ENCODE measurements around the gene PLBD2.

The PLBD2 gene

DNA sequence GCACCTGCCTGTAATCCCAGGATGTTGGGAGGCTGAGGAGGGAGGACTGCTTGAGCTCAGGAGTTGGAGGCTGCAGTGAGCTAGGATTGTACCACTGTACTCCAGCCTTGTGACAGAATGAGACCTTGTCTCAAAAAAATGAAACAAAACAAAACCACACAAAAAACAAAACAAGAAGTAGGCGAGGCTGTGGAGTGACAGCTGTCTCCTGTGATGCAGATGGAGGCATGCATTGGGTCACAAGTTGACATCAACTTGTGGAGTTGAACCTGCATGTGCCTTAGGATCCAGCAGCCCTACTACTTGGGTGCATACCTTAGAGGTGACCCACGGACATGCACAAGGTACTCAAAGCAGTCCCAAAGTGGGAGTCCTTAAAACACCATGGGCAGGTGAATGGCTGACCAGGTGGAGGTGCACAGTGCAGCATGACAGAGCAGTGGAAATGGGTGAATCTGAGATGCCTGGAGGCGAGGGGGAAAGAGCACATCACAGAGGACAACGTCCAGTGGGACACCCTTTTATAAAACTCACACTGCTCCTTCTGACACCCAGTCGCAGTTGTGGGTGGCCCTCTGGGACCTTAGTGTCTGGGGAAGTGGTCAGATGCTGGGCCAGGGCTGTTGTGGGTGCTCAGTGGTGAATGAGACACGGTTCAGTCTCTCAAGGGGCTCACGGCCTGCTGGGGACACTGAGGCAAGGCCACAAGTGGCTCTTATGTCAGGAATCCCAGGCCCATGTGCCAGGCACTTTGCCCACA is 12.7 kb downstream of the PLBD2 start:
- no peak for DNase-seq

DNA sequence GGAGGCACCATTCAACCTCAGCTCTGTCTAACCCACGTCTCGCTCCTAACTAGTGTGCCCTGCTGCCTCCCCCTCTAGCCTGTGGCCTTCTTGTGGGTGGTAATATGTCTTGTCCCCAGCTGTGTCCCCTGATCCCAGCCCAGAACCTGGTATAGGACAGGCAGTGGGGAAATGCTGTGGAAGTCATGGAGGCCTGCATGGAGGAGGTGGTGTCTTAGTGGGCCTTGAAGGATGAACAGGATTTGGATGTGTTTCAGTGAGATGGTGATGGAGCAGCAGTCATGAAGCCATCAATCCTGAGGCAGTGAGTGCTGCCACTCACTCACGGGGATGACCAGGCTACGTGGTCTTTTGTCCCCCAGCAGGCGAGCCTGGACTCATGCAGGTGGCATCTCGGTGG is 13.4 kb downstream of the PLBD2 start:
- no peak for DNase-seq

DNA sequence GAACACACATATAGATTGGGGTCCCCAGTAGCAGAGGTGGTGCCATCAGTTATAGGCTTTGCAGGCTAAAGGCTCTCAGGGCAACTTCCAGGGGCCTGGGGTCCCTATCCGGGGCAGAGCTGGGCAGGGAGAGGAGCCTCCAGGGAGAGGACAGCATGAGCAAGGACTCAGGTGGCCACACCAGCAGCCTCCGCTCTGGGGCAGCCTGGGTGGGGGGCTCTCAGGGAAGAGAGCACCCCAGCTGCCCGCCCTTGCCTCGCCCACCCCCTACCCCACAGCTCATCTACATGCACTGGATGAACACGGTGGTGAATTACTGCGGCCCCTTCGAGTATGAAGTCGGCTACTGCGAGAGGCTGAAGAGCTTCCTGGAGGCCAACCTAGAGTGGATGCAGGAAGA is 14.0 kb downstream of the PLBD2 start:
- DNase-seq: no peak

DNA sequence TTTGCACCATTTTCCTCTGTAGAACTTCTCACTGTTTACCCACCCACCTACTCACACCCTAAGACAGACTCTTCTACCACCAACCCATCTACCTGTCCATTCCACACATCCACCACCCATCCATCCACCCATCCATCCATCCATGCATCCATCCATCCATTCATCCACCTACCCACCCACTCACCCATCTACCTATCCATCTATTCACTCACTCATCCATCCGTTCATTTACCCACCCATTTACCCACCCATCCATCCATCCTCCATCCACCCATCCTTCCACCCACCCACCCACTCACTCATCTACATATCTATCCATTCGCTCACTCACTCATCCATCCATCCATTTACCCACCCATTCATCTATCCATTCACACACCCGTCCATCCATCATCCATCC is 15.1 kb downstream of the PLBD2 start:
- no peak for DNase-seq

DNA sequence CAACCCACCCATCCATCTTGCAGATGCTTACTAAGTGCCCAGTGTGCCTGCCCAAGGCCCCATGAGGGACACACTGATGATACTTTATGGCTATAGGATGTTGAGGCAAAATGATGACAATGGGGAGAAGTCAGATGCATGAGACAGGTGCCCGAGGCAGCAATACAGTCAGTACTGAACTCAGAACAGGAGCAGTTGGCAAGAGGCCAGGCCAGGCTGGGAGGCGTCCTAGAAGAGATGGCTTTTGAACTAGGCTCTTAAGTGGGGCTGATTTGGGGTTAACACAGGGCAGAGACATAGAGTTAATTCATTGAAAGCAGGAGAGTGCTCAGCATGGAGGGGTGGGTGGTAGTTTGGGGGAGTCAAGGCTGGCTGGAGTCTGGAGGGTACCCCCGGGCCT is 15.6 kb downstream of the PLBD2 start:
- DNase-seq: no peak

DNA sequence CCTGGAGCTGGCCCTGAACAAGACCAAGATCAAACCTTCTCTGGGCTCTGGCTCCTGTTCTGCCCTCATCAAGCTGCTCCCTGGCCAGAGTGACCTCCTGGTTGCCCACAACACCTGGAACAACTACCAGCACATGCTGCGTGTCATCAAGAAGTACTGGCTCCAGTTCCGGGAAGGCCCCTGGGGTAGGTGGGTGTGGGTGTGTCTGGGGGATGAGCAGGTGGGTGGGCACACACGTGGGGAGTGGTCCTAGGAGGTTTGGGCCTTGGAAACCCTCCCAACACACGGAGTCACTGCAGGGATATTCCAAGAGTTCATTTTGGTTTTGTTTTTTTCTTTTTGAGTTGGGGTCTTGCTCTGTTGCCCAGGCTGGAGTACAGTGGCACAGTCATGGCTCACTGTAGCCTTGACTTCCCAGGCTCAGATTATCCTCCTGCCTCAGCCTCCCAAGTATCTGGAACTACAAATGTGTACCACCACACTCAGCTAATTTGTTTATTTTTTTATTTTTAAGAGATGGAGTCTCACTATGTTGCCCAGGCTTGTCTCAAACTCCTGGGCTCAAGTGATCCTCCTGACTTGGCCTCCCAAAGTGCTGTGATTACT is 16.5 kb downstream of the PLBD2 start:
- DNase-seq: no peak

DNA sequence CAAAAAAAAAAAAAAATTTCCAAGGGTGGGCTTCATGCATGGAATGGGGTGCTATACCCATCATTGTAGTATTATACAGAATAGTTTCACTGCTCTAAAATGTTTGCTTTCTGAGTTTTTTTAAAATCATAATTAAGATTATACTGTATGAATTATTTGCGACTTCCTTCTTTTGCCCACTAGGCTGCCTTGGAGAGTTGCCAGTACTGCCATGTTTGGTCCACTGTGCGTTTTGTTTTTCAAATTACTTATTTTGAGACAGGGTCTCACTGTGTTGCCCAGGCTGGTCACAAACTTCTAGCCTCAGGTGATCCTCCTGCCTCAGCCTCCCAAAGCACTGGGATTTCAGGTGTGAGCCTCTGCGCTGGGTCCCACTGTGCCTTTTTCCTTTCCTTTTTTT is 19.9 kb downstream of the PLBD2 start:
- DNase-seq: no peak

DNA sequence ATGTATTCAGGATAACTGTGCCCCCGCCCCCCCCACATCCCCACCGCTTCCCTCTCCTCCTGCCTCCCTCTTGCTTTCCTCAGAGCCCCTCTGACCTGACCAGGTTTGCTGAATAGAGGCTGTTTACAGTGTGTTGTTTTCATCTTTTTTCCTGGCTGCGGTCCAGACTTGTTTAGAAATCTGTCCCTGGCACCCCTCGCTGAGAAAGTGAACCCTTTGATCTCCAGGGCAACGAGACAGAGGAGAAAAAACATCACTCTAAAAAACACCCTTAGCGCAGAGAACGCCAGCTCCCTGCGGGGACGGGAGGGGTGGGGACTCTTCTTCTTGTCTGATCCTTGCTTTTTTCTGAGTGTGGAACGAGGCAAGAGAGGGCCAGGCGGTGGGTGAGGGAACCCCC is 22.8 kb downstream of the PLBD2 start:
- no peak for DNase-seq

DNA sequence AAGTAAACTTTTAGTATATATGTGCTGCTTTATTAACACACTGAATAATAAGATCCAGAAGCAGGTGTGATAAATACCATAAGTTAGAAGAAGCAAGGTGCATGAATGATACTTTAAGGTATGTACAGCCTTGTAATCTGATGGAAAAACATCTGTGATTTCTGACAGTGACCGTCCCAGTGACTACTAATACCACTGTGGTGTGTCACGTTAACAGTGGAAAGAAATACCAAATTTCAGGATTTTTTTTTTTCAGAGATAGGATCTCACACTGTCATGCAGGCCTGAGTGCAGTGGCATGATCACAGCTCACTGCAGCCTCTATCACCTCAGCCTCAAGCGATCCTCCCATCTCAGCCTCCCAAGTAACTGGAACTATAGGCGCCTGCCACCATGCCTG is 23.8 kb downstream of the PLBD2 start:
- DNase-seq: no peak

DNA sequence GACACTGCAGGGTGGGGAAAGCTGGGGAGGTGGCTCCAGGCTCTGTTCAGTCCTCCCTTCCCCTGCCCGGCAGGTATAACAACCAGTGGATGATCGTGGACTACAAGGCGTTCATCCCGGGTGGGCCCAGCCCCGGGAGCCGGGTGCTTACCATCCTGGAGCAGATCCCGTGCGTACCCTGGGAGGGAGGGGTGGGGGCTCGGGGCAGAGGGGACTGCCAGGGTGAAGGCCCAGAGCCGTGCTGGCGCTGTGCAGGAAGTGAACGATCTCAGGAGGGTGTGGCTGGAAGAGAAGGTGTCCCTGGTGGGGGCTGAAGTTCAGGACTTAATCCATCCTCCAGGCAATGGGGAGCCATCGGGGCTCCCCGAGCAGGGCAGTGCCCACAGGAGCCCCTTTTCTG is 26.4 kb downstream of the PLBD2 start:
- DNase-seq: no peak

DNA sequence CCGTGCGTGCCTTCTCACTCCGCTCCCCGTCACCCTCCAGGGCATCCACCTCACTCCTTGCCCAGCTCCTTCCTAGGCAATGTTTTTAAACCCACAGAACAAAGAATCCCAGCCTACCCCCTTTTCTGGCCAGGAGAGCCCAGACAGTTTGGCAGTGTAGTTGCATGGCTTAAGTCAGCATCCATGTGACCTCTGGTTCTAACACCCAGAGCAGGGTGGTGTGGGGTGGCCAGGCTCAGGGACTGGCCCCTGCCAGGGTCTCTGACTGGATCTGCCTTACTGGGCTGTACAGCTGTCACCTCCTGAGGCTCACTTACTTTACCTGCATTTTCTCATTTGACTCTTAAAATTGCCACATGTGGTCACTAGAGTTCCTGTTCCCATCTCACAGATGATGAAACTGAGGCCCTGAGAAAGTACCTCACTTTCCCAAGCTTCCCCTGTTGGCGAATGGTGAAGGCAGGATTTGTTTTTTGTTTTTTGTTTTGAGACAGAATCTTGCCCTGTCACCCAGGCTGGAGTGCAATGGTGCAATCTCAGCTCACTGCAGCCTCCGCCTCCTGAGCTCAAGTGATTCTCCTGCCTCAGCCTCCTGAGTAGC is 27.0 kb downstream of the PLBD2 start:
- DNase-seq: no peak

DNA sequence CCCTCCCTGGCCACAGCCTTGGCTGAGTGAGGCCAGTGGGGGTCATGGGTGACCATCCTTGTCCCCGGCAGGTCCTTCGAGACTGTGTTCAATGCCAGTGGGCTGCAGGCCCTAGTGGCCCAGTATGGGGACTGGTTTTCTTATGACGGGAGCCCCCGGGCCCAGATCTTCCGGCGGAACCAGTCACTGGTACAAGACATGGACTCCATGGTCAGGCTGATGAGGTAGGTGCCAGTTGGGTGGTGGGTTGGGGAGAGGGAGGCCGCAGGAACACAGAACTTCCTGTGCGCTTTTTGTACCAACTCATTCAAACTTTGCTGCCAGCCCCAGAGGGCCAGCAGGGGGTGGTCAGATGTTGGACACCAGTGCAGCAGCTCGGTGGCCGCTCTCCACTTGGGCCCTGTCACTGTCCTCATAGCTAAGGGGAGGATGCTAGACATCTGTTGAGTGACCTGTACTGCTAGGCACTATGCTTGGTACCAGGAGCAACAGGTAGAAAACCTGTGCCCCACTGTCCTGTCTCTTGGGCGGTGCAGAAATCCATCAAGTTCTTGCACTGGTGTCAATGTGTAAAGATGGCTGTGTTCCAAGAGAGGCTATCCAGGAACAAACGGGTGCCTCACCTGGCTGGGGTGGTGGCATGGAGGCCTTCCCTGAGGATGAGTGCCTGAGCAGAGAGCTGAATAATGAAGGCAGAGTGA is 28.6 kb downstream of the PLBD2 start:
- no peak for DNase-seq

DNA sequence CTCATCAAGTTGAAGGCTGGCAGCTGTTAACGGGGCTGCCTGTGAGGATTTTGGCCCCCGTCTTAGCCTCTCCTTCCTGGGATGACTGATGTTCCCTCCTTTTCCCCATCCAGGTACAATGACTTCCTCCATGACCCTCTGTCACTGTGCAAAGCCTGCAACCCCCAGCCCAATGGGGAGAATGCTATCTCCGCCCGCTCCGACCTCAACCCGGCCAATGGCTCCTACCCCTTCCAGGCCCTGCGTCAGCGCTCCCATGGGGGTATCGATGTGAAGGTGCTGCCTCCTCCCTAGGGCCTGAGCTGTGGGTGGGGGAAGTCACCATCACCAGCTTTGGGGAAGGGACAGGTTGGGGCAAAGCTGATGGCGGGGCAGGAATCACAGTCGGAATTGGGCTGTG is 29.2 kb downstream of the PLBD2 start:
- DNase-seq: no peak

DNA sequence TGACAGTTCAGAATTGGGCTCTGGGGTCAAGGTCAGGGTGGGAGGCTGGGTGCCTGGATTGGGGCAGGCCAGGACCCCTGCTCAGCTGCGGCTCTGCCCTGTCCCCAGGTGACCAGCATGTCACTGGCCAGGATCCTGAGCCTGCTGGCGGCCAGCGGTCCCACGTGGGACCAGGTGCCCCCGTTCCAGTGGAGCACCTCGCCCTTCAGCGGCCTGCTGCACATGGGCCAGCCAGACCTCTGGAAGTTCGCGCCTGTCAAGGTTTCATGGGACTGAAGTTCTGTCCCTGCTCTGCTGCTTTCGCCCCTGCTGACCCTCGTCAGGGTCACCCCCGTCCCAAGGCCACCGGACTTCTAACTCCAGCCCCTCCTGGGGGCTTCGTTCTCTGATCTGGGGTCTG is 30.0 kb downstream of the PLBD2 start:
- no peak for DNase-seq

DNA sequence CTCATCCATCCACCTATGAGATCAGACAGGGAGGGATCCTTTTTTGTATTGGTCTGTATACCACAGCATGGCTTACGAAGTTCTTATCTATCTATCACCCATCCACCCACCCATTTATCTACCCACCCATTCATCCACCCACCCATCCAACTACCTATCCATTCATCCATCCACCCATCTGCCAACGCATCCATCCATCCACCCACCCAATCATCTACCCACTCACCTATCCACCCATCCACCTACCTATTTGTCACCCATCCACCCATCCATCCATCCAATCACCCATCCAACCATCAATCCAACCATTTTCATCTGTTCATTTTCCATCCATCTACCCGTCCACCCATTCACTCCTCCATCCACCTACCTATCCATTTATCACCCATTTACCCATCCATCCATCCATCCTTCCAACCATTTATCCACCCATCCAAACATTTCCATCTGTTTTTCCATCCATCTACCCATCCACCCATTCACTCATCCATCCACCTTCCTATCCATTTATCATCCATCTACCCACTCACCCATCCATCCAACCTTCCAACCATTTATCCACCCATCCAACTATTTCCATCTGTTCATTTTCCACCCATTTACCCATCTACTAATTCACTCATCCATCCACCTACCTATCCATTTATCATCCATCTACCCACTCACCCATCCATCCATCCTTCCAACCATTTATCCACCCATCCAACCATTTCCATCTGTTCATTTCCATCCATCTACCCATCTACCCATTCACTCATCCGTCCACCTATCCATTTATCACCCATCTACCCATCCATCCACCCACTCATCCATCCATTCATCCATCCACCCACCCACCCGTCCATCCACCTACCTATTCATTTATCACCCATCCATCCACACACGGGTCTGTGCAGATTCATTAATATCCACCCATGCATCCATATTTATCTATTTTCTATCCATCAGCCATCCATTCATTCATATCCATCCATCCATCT is 32.0 kb downstream of the PLBD2 start:
- no peak for DNase-seq

DNA sequence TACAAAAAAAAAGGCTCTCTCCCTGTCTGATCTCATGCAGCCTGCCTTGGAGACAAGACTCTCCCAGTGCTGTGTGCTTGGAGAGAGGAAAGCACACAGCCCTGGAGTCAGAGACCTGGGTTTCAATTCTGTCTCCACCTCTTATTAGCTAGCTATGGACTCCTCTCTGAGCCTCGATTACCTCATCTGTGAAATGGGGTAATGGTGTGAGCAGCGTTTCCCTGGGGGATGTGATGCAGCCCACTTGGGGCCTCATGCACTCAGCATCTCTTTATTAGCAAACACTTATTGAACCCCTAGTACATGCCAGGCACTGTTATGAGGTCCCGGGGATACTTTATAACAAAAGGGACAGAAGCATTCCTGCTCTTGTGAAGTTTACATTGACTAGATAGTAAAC is 32.8 kb downstream of the PLBD2 start:
- no peak for DNase-seq

DNA sequence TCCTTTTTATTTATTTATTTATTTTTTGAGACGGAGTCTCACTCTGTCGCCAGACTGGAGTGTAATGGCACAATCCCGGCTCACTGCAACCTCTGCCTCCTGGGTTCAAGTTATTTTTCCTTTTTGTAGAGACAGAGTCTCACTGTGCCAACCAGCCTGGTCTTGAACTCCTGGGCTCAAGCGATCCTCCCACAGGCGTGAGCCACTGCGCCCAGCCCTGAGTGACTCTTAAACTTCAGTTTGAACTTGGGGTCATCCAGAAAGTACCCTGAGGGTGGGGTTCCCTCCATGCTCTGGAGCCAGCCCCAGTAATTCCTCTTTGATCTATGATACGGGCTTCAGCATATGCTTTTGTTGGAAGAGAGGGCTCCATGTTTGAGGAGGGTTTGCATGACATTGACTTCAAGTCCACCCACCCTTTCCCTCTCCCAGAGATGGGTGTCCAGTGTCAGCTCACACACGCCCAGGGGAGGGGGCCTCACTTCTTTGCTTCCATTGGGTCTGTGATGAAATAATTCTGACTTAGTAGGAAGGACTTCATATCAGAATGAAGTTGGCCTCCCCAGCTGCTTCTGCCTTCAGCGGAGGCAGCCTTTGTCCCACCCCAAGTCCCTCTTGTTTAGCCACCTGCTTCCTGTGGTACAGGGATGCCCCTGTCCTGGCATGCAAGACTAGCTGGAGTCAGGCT is 33.4 kb downstream of the PLBD2 start:
- DNase-seq: no peak

DNA sequence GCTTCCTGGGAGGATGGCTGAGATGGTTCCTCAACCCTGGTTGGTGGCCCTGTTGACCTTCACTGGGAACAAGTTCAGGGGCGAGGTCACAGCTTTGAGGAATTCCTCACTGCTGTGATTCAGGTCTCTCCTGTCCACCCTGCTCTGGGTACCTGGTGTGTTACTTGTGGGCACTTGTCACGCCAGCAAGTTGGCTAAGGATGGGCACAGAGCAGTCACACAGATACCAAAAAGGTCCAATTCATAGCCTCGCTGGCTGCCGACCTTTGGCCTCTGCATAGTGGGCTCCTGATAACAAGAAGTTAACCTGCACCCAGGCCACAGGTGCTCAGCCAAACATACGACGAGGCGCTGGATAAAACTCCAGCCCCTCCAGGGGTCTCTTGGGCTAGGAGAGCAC is 34.1 kb downstream of the PLBD2 start:
- no peak for DNase-seq

DNA sequence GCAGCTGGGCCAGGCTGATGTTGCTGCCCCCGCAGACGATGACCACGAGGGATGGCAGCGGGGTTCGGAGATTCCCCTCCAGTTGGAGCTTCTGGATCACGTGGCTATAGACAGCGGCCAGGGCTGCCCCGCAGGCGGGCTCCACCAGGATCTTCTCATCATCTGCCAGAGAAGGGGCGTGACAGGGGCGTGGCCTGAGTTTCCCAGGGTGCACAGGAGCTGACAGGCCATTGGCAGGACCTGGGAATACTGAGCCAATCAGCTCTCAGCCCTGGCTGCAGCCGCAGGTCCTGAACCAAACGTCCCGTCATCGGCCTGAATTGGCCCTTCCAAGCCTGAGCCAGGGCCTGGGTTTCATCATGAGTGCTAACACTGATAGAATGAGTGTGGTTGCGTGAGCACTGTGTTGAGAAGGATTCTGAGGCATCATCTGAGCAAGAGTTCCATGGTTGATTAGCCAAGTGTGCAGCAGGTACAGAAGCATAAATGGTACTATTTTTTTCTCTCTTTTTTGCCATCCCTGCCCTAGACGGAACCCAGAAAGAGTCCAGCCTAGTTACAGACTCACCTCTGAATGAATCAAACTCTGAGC is 34.7 kb downstream of the PLBD2 start:
- no peak for DNase-seq

DNA sequence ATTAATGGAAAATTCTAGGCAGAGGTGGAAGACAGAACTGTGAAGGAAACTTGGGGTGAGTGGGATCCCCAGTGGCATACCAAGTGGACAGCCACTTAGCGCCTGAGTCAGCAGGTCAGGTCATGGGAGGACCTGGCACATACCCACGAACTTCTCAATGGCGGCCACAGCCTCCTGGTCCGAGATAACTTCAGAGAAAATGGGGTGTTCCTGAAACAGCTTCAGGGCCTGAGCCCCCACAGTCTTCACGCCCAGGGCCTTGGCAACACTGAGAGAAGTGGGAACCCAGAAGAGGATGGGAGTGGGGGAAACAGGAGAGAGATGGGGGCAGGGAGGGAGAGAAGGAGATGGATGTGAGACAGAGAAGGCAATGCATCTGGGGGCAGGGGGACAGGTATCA is 35.4 kb downstream of the PLBD2 start:
- no peak for DNase-seq

DNA sequence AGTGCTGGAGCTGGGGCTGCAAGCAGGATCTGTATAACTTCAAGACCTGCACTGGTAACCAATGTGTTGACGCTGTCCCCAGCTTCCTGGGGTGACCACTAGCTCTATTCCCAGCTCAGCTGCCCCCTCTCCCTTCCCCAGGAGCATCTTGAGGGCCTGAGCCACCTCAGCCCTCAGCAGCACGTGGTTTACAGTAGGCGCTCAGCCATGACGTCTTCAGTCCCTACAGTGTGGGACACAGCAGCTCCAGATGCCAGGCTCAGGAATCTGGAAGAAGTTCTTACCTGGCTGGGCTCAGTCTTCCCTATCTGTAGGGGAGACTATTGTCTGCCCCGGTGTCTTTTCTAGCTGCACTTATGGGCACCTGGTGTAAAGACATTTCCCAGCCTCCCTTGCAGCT is 36.7 kb downstream of the PLBD2 start:
- no peak for DNase-seq

DNA sequence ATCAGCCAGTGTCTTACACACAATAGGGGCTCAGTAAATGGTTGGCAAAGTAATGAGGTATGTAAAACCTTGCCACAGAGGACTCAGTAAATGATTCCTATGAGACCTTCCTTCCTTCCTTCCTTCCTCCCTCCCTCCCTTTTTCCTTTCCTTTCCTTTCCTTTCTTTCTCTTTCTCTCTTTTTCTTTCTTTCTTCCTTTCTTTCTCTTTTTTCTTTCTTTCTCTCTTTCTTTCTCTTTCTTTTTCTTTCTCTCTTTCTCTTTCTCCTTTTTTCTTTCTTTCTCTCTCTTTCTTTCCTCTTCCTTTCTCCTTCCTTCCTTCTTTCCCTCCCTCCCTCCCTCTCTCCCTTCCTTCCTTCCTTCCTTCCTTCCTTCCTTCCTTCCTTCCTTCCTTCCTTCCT is 37.8 kb downstream of the PLBD2 start:
- no peak for DNase-seq
